ENCODE data around the gene AMPD3.
A peak's percentile ranks its signal among the peaks of the same experiment; 100 is the strongest.

The AMPD3 gene

DNA sequence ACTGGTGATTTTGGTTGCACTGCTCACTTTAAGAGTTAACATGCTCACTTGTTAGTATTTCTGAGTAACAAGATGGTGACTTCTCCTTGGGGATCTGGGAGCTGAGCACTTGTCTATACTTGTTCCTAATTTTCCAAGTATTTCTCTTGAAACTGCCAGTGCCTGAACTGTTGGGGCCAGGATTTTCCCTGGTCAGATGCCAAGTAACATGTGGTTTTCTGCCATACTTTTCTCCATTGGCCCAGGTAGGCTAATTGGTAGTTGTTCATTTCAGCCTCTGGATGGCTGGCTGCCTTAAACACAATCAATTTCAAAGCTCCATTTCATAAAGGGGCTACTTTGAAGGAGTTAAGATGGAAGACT is 50.9 kb downstream of the AMPD3 start:
- no peak for DNase-seq

DNA sequence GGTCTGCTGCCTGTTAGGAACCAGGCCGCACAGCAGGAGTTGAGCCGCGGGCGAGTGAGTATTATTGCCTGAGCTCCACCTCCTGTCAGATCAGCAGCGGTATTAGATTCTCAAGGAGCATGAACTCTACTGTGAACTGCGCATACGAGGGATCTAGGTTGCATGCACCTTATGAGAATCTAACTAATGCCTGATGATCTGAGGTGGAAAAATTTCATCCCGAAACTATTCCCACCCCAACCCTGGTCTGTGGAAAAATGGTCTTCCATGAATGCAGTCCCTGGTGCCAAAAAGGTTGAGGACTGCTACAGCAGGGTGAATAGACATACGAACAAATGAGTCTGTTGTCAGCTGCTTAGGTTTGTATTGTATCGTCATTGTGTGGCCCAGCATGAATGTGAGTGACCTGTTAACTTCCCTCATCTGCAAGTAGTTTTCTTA is 56.1 kb downstream of the AMPD3 start:
- DNase-seq: no peak

DNA sequence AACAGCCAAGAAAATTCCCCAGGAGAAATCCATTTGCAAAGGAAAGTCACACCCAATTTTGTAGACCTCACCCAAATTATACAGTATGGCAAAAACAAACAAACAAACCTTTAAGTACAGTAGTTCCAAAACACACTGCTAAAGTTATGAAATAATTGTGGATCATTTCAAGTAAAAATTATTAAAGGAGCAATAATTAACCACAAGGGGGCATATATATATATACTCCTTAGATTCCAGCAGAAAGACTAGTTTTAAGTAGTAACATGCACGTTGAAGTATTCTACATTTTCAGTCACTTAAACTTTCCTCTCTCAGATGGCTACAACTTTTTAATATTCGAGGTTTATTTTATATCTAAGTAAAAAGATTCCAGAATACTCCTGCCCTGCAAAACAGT is 59.1 kb downstream of the AMPD3 start:
- DNase-seq: no peak

GRCh38 chr11:10514709-10515108 is 59.6 kb downstream of the AMPD3 start:
- DNase-seq: no peak

- DNase-seq: no peak
Observed at GRCh38 chr11:10515418-10515817, 60.4 kb downstream of the AMPD3 start.

GRCh38 chr11:10518123-10518522 is 63.1 kb downstream of the AMPD3 start:
- no peak for DNase-seq

GRCh38 chr11:10518891-10519290 is 63.8 kb downstream of the AMPD3 start:
- no peak for DNase-seq

GRCh38 chr11:10519630-10520029 is 64.6 kb downstream of the AMPD3 start:
- DNase-seq: no peak

- DNase-seq: no peak
Observed at GRCh38 chr11:10520562-10520961, 65.5 kb downstream of the AMPD3 start.

- no peak for DNase-seq
Observed at GRCh38 chr11:10522276-10522675, 67.2 kb downstream of the AMPD3 start.

DNA sequence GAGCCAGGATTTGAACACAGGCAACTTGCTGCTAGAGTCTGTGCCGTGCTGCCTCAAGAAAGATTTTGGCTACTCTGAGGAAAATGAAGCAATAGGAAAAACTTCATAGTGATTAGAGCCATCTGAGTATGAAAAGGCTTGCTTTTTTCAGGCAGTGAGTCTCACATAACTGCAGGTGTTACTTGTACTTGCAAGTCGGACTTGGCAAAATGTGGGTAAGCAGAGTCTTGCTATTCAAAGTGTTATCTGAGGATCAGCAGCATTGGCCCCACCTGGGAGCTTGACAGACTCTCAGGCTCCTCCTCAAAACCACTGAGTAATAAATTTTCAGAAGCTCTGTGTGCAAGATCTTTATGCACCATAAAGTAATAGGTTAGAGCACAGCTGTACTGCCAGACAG is 67.9 kb downstream of the AMPD3 start:
- no peak for DNase-seq

- DNase-seq: no peak
Observed at GRCh38 chr11:10524471-10524870, 69.4 kb downstream of the AMPD3 start.

DNA sequence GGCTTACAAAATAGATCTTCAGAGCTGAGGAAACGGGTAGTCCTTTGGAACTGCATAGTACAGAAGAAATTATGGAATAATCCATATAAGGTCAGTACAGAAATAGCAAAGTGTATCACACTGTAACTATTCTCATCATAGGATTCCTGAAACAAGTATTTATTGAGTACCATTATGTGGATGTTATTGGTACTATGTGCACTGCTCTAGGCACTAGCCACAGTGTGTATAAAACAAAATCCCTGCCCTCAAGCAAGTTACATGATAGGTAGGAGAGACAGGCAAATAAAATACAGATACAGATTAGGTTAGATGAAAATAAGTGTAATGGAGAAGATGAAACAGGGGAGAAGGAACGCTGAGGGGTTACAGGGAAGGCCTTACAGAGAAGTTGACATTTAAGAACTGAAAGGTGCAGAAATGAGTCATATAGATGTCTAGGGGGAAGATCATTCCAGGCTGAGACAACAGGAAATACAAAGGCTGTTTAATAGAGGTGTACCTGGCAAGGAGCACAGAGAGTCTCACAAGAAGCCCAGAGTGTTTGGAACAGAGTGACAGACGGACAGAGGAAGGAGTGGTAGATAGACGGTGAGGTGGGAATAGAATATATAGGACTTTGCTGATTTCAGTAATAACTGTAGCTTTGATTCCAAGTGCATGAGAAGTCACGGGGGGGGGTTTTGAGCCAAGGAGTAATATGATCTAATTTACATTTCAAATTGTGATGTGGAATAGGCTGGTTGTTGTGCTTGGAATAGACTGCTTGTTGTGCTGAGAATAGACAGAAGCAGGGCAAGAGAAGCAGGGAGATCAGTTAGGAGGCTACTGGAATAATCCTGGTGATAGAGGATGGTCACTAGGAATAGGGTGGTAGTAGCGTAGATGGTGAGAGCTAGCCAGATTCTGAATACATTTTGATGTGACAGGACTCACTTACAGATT is 72.2 kb downstream of the AMPD3 start:
- DNase-seq: no peak

- DNase-seq: no peak
Observed at GRCh38 chr11:10528121-10528520, 73.1 kb downstream of the AMPD3 start.

GRCh38 chr11:10529279-10529678 is 74.2 kb downstream of the AMPD3 start:
- no peak for DNase-seq

- DNase-seq: no peak
Observed at GRCh38 chr11:10532526-10532925, 77.5 kb downstream of the AMPD3 start.

DNA sequence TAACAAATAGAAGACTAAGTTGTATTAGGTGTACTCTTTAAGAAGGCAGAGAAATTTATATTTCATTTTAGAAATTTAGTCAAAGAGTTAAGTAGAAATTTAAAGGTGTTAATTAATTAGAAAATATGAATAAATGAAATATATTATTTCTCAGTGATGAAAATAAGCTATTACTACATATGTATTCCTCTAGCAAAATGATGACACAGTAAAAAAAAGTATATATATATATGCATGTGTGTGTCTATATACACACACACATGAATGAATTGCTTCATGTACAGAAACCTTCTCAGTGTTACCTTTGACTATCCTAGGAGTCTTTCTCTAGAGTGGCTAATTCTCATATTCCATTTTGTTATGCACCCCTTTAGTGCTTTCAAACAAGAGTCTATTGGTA is 78.3 kb downstream of the AMPD3 start:
- DNase-seq: no peak

DNA sequence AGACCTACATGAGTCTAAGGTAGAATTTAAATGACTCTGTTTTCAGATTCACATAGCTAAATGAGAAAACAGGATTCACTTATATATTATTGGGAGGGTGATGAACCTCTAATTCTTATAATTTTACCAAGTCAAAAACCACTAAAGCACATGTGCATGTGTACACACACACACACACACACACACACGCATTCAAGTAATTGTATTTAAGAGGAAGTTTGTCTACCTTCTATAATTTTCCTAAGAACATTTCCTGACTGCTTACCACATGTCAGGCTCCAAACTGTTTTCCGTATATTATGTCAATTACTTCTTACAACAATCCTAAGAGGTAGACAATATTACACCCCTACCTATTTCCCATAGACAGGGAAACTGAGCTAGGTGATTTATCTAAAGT is 79.3 kb downstream of the AMPD3 start:
- DNase-seq: no peak

DNA sequence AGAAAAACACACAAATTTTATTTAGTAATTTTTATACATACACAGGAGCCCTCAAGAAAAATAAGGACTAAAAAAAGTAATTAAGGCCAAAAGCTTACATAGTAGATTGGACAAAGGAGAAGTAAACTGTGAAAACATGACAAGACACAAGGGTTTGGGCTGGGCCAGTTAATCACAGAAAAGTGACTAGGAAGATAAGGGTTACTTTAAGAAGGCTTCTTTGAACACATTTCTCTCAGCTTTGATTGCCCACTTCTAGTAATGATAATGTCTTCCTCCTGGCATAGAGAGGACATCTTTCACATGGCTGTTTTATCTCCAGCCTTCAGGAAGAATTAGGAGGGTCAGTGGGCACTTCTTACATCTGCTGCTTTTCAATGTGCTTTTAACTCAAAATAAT is 82.5 kb downstream of the AMPD3 start:
- no peak for DNase-seq

GRCh38 chr11:10538924-10539323 is 83.9 kb downstream of the AMPD3 start:
- DNase-seq: no peak

GRCh38 chr11:10539339-10539738 is 84.3 kb downstream of the AMPD3 start:
- no peak for DNase-seq

DNA sequence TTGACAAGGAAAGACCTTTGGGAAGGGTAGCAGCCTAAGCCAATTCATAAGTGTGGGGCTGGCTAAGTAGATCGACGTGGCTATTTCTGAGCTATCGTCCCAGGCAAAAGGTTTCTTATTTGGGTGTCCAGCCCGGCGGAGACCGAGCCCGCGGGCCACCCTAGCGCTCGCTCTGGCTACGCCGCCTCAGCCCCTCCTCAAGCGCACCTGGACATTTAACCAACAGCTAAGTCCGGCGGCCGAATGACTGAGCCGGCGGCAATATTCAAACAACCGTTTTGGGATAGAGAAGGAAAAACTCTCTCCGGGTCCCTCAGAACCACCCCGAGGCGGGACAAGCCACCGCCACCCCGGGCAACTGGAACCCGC is 85.5 kb downstream of the AMPD3 start:
- no peak for DNase-seq

DNA sequence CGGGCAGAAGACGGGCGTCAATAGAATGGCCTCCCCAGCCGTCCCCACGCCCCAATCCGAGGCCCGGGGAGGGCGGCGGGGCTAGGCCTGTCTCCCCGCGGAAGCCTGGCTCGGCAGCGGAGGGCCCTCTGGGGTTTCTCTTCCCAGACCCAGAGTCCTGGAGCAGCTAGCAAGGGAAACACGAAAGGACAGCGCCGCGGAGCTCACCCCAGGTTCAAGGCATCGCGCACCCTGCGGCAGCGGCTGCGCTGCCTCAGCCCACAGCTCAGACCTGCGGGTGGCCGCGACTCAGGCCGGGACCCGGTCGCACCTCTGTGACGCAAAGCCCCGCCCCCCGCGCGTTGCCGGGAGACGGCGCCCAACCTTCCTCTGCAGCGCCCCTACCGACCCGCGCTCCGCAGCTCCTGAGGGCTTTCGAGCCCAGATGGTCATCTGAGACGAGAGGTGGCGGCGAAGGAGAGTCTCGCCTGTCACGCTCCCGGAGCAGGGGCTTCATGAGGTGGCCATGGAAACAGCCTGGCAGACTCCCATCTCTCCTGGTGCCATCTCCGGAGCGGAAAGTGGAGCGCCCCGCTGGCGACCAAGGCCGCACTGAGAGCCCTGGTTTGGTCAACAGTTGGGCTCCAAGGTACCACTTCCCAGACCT is 86.0 kb downstream of the AMPD3 start, which contains the start of gene RNF141:
TSS of gene RNF141 (minus strand) at position 273 of the 646 bp plus-strand sequence. CDS start 7,029 bp downstream, outside the sequence.
- peak; percentile 93 to 95 (median 94) for DNase-seq

- DNase-seq: no peak
Observed at GRCh38 chr11:10541561-10541930, 86.5 kb downstream of the AMPD3 start.
